Mammary epithelial cell (primary cell): ENCODE data around the gene MMP13.

ENCODE experiments used
- CTCF ChIP-seq, 2 donors: IDR thresholded peaks in 1 of 2; conservative IDR thresholded peaks in 1 of 2; 2 replicates each; pipeline ENCODE4 v1.5.1; 2011 to 2012; ENCODE audit warnings: inconsistent platforms in 2 of 2, low read length in 2 of 2, mild to moderate bottlenecking in 2 of 2, control low read depth in 1 of 2, low read depth in 1 of 2; ENCODE audit not compliant: insufficient read depth in 1 of 2; ENCODE audit errors: extremely low read depth in 1 of 2
- EZH2 ChIP-seq: IDR thresholded peaks from 2 replicates; pipeline ENCODE4 v1.6.1; 2012; ENCODE audit warnings: low read length, inconsistent platforms, borderline replicate concordance

GRCh38 chr11:102981324-102981910 is 25.9 kb upstream of the MMP13 start:
- TF ChIP-seq CTCF (conservative IDR thresholded peaks at IDR 0.05 in 1 of 2, IDR thresholded peaks at IDR 0.05 in 1 of 2; ENCODE audit: extremely low read depth in 1 of 2, insufficient read depth in 1 of 2, low read depth in 1 of 2, low read length in 2 of 2), result no peak
- no peak for TF ChIP-seq EZH2
